PC-9 (cell line): ENCODE data around the gene BSPRY. TPM values are rescaled to one million over a fixed set of nuclear protein-coding genes. Genes with fewer than 3 reads are reported as not detected.
A peak's percentile ranks its signal among the peaks of the same experiment; 100 is the strongest.

Experiments used
- BruUV-seq: library from RNA; stranded (reverse); fragments of 400-500 nt; replicated peaks from 2 replicates; lab custom pipeline; 2021; lab: Mats Ljungman, UMichigan
- CTCF ChIA-PET: fragments of 300-600 bp; sonication (Branson Sonifier 250); formaldehyde crosslinking; loops from one replicate; lab custom pipeline; 2022; ENCODE audit warnings: antibody characterized with exemption; lab: Charles Lee
- POLR2A ChIA-PET: fragments of 300-600 bp; sonication (Branson Sonifier 250); formaldehyde crosslinking; loops from one replicate; lab custom pipeline; 2022; ENCODE audit warnings: antibody characterized with exemption; ENCODE audit not compliant: unreplicated experiment; lab: Charles Lee
- DNase-seq, 2 experiments: peaks; one replicate each; pipeline versions ENCODE4 v3.0.0 to v3.0.0-alpha.2; 2015 to 2022; ENCODE audit warnings: mixed read lengths in 1 of 2
- H2AFZ ChIP-seq: fragments of 200-600 bp; sonication (generic); 2 replicates; pipeline ENCODE4 v1.8.1; 2017; ENCODE audit warnings: antibody characterized with exemption
- H3F3A ChIP-seq: fragments of 200-600 bp; sonication (generic); 2 replicates; pipeline ENCODE4 v1.8.1; 2017; ENCODE audit warnings: antibody characterized with exemption, mild to moderate bottlenecking, low read depth; ENCODE audit not compliant: insufficient read depth
- H3K27ac ChIP-seq: fragments of 200-600 bp; sonication (generic); 2 replicates; pipeline ENCODE4 v1.6.1; 2016; ENCODE audit warnings: mixed run types
- H3K27me3 ChIP-seq: fragments of 200-600 bp; sonication (generic); 2 replicates; pipeline ENCODE4 v1.6.1; 2016; ENCODE audit warnings: low read depth, mixed run types; ENCODE audit not compliant: insufficient read depth
- H3K36me3 ChIP-seq: fragments of 200-600 bp; sonication (generic); 2 replicates; pipeline ENCODE4 v1.6.1; 2016; ENCODE audit warnings: low read depth, mixed run types
- H3K4me1 ChIP-seq: fragments of 200-600 bp; sonication (generic); replicated peaks from 2 replicates; pipeline ENCODE4 v1.6.1; 2016; ENCODE audit warnings: mixed run types; ENCODE audit not compliant: insufficient read depth
- H3K4me2 ChIP-seq: fragments of 200-600 bp; sonication (generic); 2 replicates; pipeline ENCODE4 v1.6.1; 2017; ENCODE audit warnings: mixed run types
- H3K4me3 ChIP-seq: fragments of 200-600 bp; sonication (generic); 2 replicates; pipeline ENCODE4 v1.6.1; 2016; ENCODE audit warnings: mixed run types
- H3K79me2 ChIP-seq: fragments of 200-600 bp; sonication (generic); 2 replicates; pipeline ENCODE4 v1.6.1; 2017; ENCODE audit warnings: low read depth, mixed run types
- H3K9me2 ChIP-seq: fragments of 200-600 bp; sonication (generic); 2 replicates; pipeline ENCODE4 v1.8.1; 2017; ENCODE audit warnings: mild to moderate bottlenecking; ENCODE audit not compliant: insufficient read depth
- H3K9me3 ChIP-seq: fragments of 200-600 bp; sonication (generic); 2 replicates; pipeline ENCODE4 v1.8.1; 2016; ENCODE audit warnings: low read depth; ENCODE audit not compliant: insufficient read depth
- H4K20me1 ChIP-seq: fragments of 200-600 bp; sonication (generic); 2 replicates; pipeline ENCODE4 v1.8.1; 2017; ENCODE audit not compliant: insufficient read depth
- CTCF ChIP-seq: fragments of 200-600 bp; sonication (generic); conservative IDR thresholded peaks from 2 replicates; pipeline ENCODE4 v1.6.1; 2017; ENCODE audit warnings: mixed run types, antibody characterized with exemption, mild to moderate bottlenecking, moderate library complexity
- EZH2 ChIP-seq: fragments of 200-600 bp; sonication (generic); IDR thresholded peaks from 2 replicates; pipeline ENCODE4 v1.8.0; 2017; ENCODE audit warnings: antibody characterized with exemption, low read depth
- intact Hi-C: fragments of 100-400 bp; cut with micrococcal nuclease; formaldehyde crosslinking; loops from one replicate; pipeline ENCODE4 v1.10.0; 2022; ENCODE audit not compliant: unreplicated experiment
- total RNA-seq: library from RNA; stranded (reverse); gene quantifications from 2 replicates; pipeline ENCODE4 v1.2.3, GENCODE V29; 2021

BSPRY gene
- total RNA-seq, 1 experiment from 2014 or later = 29.3 TPM

DNA sequence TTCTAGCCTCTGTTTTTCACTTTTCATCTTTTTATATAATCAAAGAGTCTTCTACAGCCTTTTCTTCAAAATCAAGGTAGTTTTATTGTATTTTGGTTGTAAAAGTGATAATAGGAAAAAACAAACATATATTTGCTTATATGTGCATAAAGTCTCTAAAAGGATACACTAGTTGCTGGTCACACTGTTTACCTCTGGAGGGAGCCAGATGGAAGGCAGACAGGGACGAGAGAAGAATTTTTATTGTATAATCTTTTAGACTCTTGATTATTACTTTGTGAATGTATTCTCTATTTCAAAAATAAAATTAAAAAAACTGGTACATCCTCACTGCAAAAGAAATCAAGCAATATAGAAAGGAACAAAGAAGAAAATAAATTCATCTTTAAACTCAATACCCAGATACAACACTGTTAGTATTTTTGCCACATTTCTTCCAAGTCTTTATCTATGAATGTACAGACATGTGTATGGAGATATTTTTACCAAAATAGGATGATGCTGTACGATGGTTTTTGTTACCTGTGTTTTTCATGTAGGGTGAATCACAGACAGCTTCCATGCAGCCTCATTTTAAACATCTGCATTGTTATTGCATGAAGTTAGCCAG lies 40.0 kb upstream of the BSPRY start:
- ChIA-PET POLR2A (no interaction called here), CTCF (interaction anchor here (0.6 to 1.2 kb wide), 2 partner anchors 20 to 37 kb away, joined by 3 to 6 read pairs; no protein-coding TSS in a partner anchor)
- H2AFZ ChIP-seq = no peak overlapping the region
- no peaks in the 10 kb centered on the region for H3K36me3 ChIP-seq
- no peak for TF ChIP-seq EZH2
- TF ChIP-seq CTCF = peak; percentile 82
- H3K9me2 ChIP-seq = no peaks in the 10 kb centered on the region
- no peaks in the 10 kb centered on the region; the same call in 1 of the 2 replicates for H3K4me1 ChIP-seq
- H3K79me2 ChIP-seq = no peaks in the 10 kb centered on the region
- no peaks in the 10 kb centered on the region for H3F3A ChIP-seq
- no peaks in the 10 kb centered on the region for H4K20me1 ChIP-seq
- no TSS peak for BruUV-seq
- H3K4me3 ChIP-seq = no peak overlapping the region
- intact Hi-C loops = loop anchor here (1.0 to 2.0 kb wide), 4 partner anchors 31 to 346 kb away; partner anchors contain the start of gene WDR31
- H3K4me2 ChIP-seq = no peak overlapping the region
- no peaks in the 10 kb centered on the region for H3K27me3 ChIP-seq
- H3K27ac ChIP-seq = no peak overlapping the region
- peak; percentile 17 to 44 for DNase-seq
- H3K9me3 ChIP-seq = no peaks in the 10 kb centered on the region

- H4K20me1 ChIP-seq = no peaks in the 10 kb centered on the region
- intact Hi-C loops = no loop called here
- H3F3A ChIP-seq = no peaks in the 10 kb centered on the region
- H2AFZ ChIP-seq = no peak overlapping the region
- H3K4me3 ChIP-seq = no peak overlapping the region
- H3K79me2 ChIP-seq = no peaks in the 10 kb centered on the region
- no peaks in the 10 kb centered on the region for H3K9me2 ChIP-seq
- H3K36me3 ChIP-seq = no peaks in the 10 kb centered on the region
- no TSS peak for BruUV-seq
- no peaks in the 10 kb centered on the region; the same call in 1 of the 2 replicates for H3K4me1 ChIP-seq
- H3K4me2 ChIP-seq = no peak overlapping the region
- no peaks in the 10 kb centered on the region for H3K9me3 ChIP-seq
- ChIA-PET POLR2A (no interaction called here), CTCF (interaction anchor here (1.1 to 1.2 kb wide), 2 partner anchors 19 to 100 kb away, joined by 3 to 6 read pairs; partner anchors contain the start of genes C9orf43 and POLE3)
- TF ChIP-seq EZH2 = no peak
- TF ChIP-seq CTCF = no peak
- H3K27me3 ChIP-seq = no peaks in the 10 kb centered on the region
- H3K27ac ChIP-seq = no peak overlapping the region
- DNase-seq = no peak
Observed at GRCh38 chr9:113310538-113310937, 38.8 kb upstream of the BSPRY start.

GRCh38 chr9:113311961-113312360 lies 37.4 kb upstream of the BSPRY start:
- Histone ChIP-seq H3K9me3 (no peaks in the 10 kb centered on the region), H3K4me3 (no peak overlapping the region), H4K20me1 (no peaks in the 10 kb centered on the region), H3K9me2 (no peaks in the 10 kb centered on the region), H3K4me1 (no peaks in the 10 kb centered on the region; the same call in 1 of the 2 replicates), H3K4me2 (no peak overlapping the region), H3K79me2 (no peaks in the 10 kb centered on the region), H3K27me3 (no peaks in the 10 kb centered on the region), H3K36me3 (no peaks in the 10 kb centered on the region), H3K27ac (no peak overlapping the region), H2AFZ (no peak overlapping the region), H3F3A (no peaks in the 10 kb centered on the region)
- TF ChIP-seq EZH2 (no peak), CTCF (no peak)
- CTCF ChIA-PET = no interaction called here
- DNase-seq = no peak
- BruUV-seq = no TSS peak
- intact Hi-C loops = no loop called here
- POLR2A ChIA-PET = interaction anchor here (0.7 kb wide), 1 partner anchor 25 kb away, joined by 4 read pairs; no protein-coding TSS in a partner anchor
